ENCODE results near the gene PBX4.

The PBX4 gene

DNA sequence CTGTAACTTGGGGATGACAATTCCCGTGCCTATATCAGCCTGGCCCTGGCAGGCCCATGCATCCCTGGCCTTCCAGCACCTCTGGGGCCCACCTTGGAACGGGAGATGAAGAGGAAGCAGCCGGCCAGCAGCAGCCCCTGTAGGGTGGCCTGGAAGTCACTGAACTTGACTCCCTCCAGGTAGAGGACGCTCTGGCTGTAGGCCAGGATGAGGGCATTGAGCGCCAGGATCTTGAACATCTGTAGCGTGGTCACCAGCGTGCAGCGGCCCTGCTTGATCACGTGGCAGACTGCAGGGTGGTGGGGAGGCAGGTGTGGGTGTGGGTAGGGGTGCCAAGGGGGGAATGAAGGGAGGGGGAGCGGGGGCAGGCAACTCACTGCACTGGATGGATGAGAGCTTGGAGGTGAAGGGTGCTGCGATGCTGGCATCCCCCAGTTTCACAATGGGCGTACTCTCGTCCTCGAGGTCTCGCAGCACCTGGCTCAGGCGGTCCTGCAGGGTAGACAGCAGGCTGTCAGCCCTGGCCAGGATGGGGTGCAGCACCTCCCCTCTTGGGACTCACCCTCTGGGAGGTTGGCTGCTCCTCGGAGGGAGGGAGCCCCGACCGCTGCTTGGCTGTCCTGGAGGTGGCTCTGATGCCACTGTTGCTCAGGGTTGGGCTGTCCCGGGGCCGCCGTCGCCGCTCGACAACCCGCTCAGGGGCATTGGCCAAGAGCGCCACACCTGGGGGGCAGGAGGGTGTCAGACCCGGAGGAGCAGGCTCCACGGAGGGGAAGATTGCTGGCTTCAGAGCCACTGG, 28.7 kb upstream of the PBX4 start:
- peaks cover 77% of the 10 kb centered on the region for H3K36me3 ChIP-seq (ENCODE audit: insufficient read depth, insufficient read length, low read length)
- no peak overlapping the region for H3K9ac ChIP-seq (ENCODE audit: insufficient read length, low read depth)
- H3K4me3 ChIP-seq (ENCODE audit: insufficient read length, low read depth) = no peak overlapping the region
- DNase-seq (ENCODE audit: low read depth, low spot score) = no peak
- TF ChIP-seq SUZ12 (IDR thresholded peaks at IDR 0.05; ENCODE audit: extremely low read depth, insufficient read depth, insufficient read length) = no peak
- TF ChIP-seq YY1 (IDR thresholded peaks at IDR 0.05; ENCODE audit: insufficient read depth, insufficient read length) = no peak
- peaks cover 3% of the 10 kb centered on the region for H3K27me3 ChIP-seq (ENCODE audit: insufficient read depth, insufficient read length)
- H3K9me3 ChIP-seq (ENCODE audit: insufficient read depth, low read length) = no peaks in the 10 kb centered on the region
- no peaks in the 10 kb centered on the region for H3K4me1 ChIP-seq (ENCODE audit: insufficient read depth, insufficient read length)

GRCh38 chr19:19645233-19645870, 26.9 kb upstream of the PBX4 start:
- no peaks in the 10 kb centered on the region for H3K4me1 ChIP-seq (ENCODE audit: insufficient read depth, insufficient read length)
- no peak overlapping the region for H3K9ac ChIP-seq (ENCODE audit: insufficient read length, low read depth)
- H3K9me3 ChIP-seq (ENCODE audit: insufficient read depth, low read length) = no peaks in the 10 kb centered on the region
- DNase-seq (ENCODE audit: low read depth, low spot score) = no peak
- H3K36me3 ChIP-seq (ENCODE audit: insufficient read depth, insufficient read length, low read length) = peaks cover 65% of the 10 kb centered on the region
- H3K4me3 ChIP-seq (ENCODE audit: insufficient read length, low read depth) = no peak overlapping the region
- TF ChIP-seq ZNF274 (IDR thresholded peaks at IDR 0.05; ENCODE audit: low read depth, low read length) (no peak), YY1 (IDR thresholded peaks at IDR 0.05; ENCODE audit: insufficient read depth, insufficient read length) (no peak), SUZ12 (IDR thresholded peaks at IDR 0.05; ENCODE audit: extremely low read depth, insufficient read depth, insufficient read length) (no peak)
- peaks cover 3% of the 10 kb centered on the region for H3K27me3 ChIP-seq (ENCODE audit: insufficient read depth, insufficient read length)

DNA sequence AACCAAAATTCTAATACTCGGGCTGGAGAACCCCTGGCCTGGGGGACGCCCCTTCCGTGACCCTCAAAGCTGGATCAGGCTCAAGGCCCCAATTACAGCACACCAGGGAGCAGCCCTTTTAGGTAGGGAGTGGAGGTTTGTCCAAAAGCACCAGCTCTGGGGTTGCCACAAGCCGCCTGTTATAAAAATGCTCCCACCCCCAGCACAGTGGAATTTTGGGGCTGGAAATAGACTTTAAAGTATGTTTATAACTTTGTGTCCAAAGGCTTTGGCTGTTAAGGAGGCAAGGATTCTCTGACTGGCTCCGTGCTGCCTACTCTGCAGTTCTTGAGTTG, 25.5 kb upstream of the PBX4 start:
- no peak overlapping the region for H3K9ac ChIP-seq (ENCODE audit: insufficient read length, low read depth)
- H3K4me3 ChIP-seq (ENCODE audit: insufficient read length, low read depth) = peak overlapping the region; percentile 89
- DNase-seq (ENCODE audit: low read depth, low spot score) = no peak

GRCh38 chr19:19643158-19644053, 24.9 kb upstream of the PBX4 start, which contains the start of gene GMIP:
GMIP (minus strand) TSS chr19:19643657; CDS start chr19:19643529, 128 bp downstream.
- no peak for DNase-seq (ENCODE audit: low read depth, low spot score)
- H3K4me3 ChIP-seq (ENCODE audit: insufficient read length, low read depth) = peak within 1 kb of the TSS; percentile 89
- H3K9me3 ChIP-seq (ENCODE audit: insufficient read depth, low read length) = no peaks in the 10 kb centered on the region
- H3K27me3 ChIP-seq (ENCODE audit: insufficient read depth, insufficient read length) = peaks cover 3% of the 10 kb centered on the region
- peaks cover 58% of the 10 kb centered on the region for H3K36me3 ChIP-seq (ENCODE audit: insufficient read depth, insufficient read length, low read length)
- H3K9ac ChIP-seq (ENCODE audit: insufficient read length, low read depth) = peak within 1 kb of the TSS; percentile 90
- no peak for TF ChIP-seq SUZ12 (IDR thresholded peaks at IDR 0.05; ENCODE audit: extremely low read depth, insufficient read depth, insufficient read length)
- no peaks in the 10 kb centered on the region for H3K4me1 ChIP-seq (ENCODE audit: insufficient read depth, insufficient read length)

More for the DNA sequence above, 25.5 kb upstream of the PBX4 start:
- peaks cover 3% of the 10 kb centered on the region for H3K27me3 ChIP-seq (ENCODE audit: insufficient read depth, insufficient read length)
- no peaks in the 10 kb centered on the region for H3K4me1 ChIP-seq (ENCODE audit: insufficient read depth, insufficient read length)
- no peaks in the 10 kb centered on the region for H3K9me3 ChIP-seq (ENCODE audit: insufficient read depth, low read length)
- peaks cover 62% of the 10 kb centered on the region for H3K36me3 ChIP-seq (ENCODE audit: insufficient read depth, insufficient read length, low read length)
- no peak for TF ChIP-seq YY1 (IDR thresholded peaks at IDR 0.05; ENCODE audit: insufficient read depth, insufficient read length)
- TF ChIP-seq SUZ12 (IDR thresholded peaks at IDR 0.05; ENCODE audit: extremely low read depth, insufficient read depth, insufficient read length) = no peak
- TF ChIP-seq ZNF274 (IDR thresholded peaks at IDR 0.05; ENCODE audit: low read depth, low read length) = no peak

DNA sequence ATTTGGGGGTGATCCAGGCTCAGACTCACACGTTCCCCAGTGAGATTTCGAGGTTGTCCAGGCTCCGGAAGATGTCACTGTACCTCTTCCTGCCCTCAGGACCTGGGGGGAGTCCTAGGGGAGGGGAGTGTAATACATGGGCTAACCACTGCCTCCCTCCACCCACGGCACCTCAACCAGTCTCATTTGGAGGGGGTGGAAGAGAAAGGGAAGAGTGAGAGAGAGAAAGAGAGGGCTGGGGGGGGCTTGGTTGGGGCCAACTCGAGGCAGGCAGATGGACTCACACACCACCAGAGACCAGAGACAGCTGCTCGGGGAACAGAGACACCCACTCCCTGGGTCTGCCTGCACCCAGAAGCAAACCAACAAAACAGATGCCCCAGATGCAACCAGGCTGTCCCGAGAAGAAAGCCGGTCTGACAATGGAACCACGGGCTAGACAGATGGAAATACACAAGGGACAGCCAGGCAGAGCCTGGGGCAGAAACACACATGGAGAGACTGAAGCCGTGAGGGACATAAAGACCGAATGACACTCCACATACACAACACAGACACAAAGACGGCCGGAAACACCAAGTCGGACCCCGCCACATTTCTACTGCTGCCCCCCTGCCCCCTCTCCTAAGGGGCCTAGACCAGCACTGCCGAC, 24.1 kb upstream of the PBX4 start:
- peaks cover 2% of the 10 kb centered on the region for H3K4me1 ChIP-seq (ENCODE audit: insufficient read depth, insufficient read length)
- DNase-seq (ENCODE audit: low read depth, low spot score) = no peak
- peaks cover 3% of the 10 kb centered on the region for H3K27me3 ChIP-seq (ENCODE audit: insufficient read depth, insufficient read length)
- peak overlapping the region; percentile 90 for H3K9ac ChIP-seq (ENCODE audit: insufficient read length, low read depth)
- no peaks in the 10 kb centered on the region for H3K9me3 ChIP-seq (ENCODE audit: insufficient read depth, low read length)
- TF ChIP-seq YY1 (IDR thresholded peaks at IDR 0.05; ENCODE audit: insufficient read depth, insufficient read length) (no peak), SUZ12 (IDR thresholded peaks at IDR 0.05; ENCODE audit: extremely low read depth, insufficient read depth, insufficient read length) (no peak), ZNF274 (IDR thresholded peaks at IDR 0.05; ENCODE audit: low read depth, low read length) (no peak)
- H3K36me3 ChIP-seq (ENCODE audit: insufficient read depth, insufficient read length, low read length) = peaks cover 59% of the 10 kb centered on the region
- H3K4me3 ChIP-seq (ENCODE audit: insufficient read length, low read depth) = peak overlapping the region; percentile 89

DNA sequence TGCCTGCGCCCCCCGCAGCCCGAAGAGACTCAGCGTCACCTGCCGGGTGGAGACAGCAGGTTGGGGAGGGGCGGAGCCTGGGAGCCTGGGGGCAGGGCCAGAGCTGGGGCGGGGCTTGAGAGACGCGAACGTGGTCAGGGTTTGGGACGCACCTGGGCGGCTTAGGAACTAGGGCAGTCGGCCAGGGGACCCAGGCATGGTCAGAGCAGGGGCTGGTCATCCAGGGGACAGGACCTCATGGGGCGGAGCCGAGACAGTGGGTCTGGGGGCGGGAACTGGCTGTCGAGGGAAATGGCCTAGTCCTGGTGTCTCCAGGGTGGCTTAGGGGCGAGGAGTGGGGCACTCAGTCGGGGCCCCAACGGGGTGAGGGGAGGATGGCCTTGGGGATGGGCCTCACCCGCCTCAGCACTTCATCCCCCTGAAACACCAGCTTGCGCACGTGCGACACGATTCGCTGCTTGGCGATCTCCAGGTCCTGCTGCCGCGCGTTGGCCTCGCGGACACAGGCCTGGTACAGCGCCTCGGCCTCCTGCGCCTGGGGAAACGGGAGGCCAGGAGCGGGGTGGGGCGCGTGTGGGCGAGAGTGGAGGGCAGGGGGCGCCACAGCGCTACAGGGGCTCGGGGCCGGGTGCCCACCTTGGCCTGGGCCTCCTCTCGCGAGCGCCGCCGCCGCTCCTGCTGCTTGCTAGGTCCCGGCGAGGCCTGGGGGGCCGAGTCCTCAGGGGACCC, 19.2 kb upstream of the PBX4 start:
- Histone ChIP-seq H3K4me1 (ENCODE audit: insufficient read depth, insufficient read length) (peaks cover 4% of the 10 kb centered on the region), H3K9me3 (ENCODE audit: insufficient read depth, low read length) (no peaks in the 10 kb centered on the region), H3K9ac (ENCODE audit: insufficient read length, low read depth) (no peak overlapping the region), H3K4me3 (ENCODE audit: insufficient read length, low read depth) (no peak overlapping the region), H3K36me3 (ENCODE audit: insufficient read depth, insufficient read length, low read length) (peaks cover 63% of the 10 kb centered on the region), H3K27me3 (ENCODE audit: insufficient read depth, insufficient read length) (peaks cover 3% of the 10 kb centered on the region)
- DNase-seq (ENCODE audit: low read depth, low spot score) = no peak
- TF ChIP-seq SUZ12 (IDR thresholded peaks at IDR 0.05; ENCODE audit: extremely low read depth, insufficient read depth, insufficient read length) (no peak), ZNF274 (IDR thresholded peaks at IDR 0.05; ENCODE audit: low read depth, low read length) (no peak), YY1 (IDR thresholded peaks at IDR 0.05; ENCODE audit: insufficient read depth, insufficient read length) (no peak)

All from NT2/D1 (cell line).